Measurements from ENCODE around the gene NT5C1B. TPM values are rescaled to one million over a fixed set of nuclear protein-coding genes. Genes with fewer than 3 reads are reported as not detected.

NT5C1B gene
- total and polyA plus RNA-seq, 2 experiments from 2014 or later, result not detected

GRCh38 chr2:18550433-18550832 is 38.9 kb downstream of the NT5C1B start (continued):
- TF ChIP-seq, protein P1, sequence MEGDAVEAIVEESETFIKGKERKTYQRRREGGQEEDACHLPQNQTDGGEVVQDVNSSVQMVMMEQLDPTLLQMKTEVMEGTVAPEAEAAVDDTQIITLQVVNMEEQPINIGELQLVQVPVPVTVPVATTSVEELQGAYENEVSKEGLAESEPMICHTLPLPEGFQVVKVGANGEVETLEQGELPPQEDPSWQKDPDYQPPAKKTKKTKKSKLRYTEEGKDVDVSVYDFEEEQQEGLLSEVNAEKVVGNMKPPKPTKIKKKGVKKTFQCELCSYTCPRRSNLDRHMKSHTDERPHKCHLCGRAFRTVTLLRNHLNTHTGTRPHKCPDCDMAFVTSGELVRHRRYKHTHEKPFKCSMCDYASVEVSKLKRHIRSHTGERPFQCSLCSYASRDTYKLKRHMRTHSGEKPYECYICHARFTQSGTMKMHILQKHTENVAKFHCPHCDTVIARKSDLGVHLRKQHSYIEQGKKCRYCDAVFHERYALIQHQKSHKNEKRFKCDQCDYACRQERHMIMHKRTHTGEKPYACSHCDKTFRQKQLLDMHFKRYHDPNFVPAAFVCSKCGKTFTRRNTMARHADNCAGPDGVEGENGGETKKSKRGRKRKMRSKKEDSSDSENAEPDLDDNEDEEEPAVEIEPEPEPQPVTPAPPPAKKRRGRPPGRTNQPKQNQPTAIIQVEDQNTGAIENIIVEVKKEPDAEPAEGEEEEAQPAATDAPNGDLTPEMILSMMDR (conservative IDR thresholded peaks at IDR 0.05; ENCODE audit: low read depth in 2 of 2), result no peak
- TF ChIP-seq EZH2phosphoT487 (IDR thresholded peaks at IDR 0.05; ENCODE audit: unreplicated experiment) (no peak), JUNB (IDR thresholded peaks at IDR 0.05; ENCODE audit: unreplicated experiment) (no peak), ETS1 (IDR thresholded peaks at IDR 0.05) (no peak), EZH2 (IDR thresholded peaks at IDR 0.05; ENCODE audit: low read depth, unreplicated experiment) (no peak), POLR2AphosphoS5 (IDR thresholded peaks at IDR 0.05; ENCODE audit: low read depth) (no peak), STAT1 (IDR thresholded peaks at IDR 0.05; ENCODE audit: unreplicated experiment) (no peak), ZNF331 (CRISPR knock-in tag; IDR thresholded peaks at IDR 0.05; ENCODE audit: low read depth) (no peak), CREB1 (CRISPR knock-in tag; IDR thresholded peaks at IDR 0.05; ENCODE audit: low read depth) (no peak)
- TF ChIP-seq, protein P2, sequence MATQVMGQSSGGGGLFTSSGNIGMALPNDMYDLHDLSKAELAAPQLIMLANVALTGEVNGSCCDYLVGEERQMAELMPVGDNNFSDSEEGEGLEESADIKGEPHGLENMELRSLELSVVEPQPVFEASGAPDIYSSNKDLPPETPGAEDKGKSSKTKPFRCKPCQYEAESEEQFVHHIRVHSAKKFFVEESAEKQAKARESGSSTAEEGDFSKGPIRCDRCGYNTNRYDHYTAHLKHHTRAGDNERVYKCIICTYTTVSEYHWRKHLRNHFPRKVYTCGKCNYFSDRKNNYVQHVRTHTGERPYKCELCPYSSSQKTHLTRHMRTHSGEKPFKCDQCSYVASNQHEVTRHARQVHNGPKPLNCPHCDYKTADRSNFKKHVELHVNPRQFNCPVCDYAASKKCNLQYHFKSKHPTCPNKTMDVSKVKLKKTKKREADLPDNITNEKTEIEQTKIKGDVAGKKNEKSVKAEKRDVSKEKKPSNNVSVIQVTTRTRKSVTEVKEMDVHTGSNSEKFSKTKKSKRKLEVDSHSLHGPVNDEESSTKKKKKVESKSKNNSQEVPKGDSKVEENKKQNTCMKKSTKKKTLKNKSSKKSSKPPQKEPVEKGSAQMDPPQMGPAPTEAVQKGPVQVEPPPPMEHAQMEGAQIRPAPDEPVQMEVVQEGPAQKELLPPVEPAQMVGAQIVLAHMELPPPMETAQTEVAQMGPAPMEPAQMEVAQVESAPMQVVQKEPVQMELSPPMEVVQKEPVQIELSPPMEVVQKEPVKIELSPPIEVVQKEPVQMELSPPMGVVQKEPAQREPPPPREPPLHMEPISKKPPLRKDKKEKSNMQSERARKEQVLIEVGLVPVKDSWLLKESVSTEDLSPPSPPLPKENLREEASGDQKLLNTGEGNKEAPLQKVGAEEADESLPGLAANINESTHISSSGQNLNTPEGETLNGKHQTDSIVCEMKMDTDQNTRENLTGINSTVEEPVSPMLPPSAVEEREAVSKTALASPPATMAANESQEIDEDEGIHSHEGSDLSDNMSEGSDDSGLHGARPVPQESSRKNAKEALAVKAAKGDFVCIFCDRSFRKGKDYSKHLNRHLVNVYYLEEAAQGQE (IDR thresholded peaks at IDR 0.05; ENCODE audit: unreplicated experiment), result no peak

DNA sequence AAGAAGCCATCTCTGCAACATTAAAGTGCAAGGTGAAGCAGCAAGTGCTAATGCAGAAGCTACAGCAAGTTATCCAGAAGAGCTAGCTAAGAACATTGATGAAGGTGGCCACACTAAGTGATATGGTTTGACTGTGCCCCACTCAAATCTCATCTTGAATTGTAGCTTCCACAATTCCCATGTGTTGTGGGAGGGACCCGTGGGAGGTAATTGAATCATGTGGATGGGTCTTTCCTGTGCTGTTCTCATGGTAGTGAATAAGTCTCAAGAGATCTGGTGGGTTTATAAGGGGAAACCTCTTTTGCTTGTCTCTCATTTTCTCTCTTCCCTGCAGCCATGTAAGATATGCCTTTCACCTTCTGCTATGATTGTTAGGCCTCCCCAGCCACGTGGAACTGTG is 40.3 kb downstream of the NT5C1B start:
- no peaks in the 10 kb centered on the region for H3K9me2 ChIP-seq (ENCODE audit: insufficient read depth)
- Mint-ChIP-seq H3K27me3 (ENCODE audit: insufficient read depth, low read depth, poor library complexity) (no peaks in the 10 kb centered on the region), H3K9me3 (no peaks in the 10 kb centered on the region), H3K4me3 (no peak overlapping the region), H3K36me3 (ENCODE audit: low read depth) (no peaks in the 10 kb centered on the region), H3K4me1 (peaks cover 20% of the 10 kb centered on the region), H3K27ac (no peak overlapping the region)
- no peak for ATAC-seq
- no peak for DNase-seq (ENCODE audit: low spot score)
- H3K36me3 ChIP-seq (ENCODE audit: insufficient read depth), result no peaks in the 10 kb centered on the region
- no peak overlapping the region for H2AFZ ChIP-seq
- no peaks in the 10 kb centered on the region for H3F3A ChIP-seq (replicated peaks; ENCODE audit: low read depth)
- no peak overlapping the region for H3K27ac ChIP-seq (ENCODE audit: low read depth)
- H3K79me2 ChIP-seq (replicated peaks; ENCODE audit: insufficient read depth), result peaks cover 5% of the 10 kb centered on the region; the same call in 1 of the 2 replicates
- H3K4me3 ChIP-seq, result no peak overlapping the region
- no peaks in the 10 kb centered on the region for H3K27me3 ChIP-seq (ENCODE audit: insufficient read depth)
- peaks cover 4% of the 10 kb centered on the region; the same call in 1 of the 2 replicates for H3K4me1 ChIP-seq (ENCODE audit: insufficient read depth)
- H4K20me1 ChIP-seq (replicated peaks; ENCODE audit: insufficient read depth), result 0 out of 2 replicates have a peak, but pooled peaks cover 3% of the 10 kb centered on the region
- no peak overlapping the region for H3K4me2 ChIP-seq
- no peak for TF ChIP-seq JUNB (IDR thresholded peaks at IDR 0.05; ENCODE audit: unreplicated experiment)
- no peak for TF ChIP-seq POLR2AphosphoS5 (IDR thresholded peaks at IDR 0.05; ENCODE audit: low read depth)
- no peak for TF ChIP-seq STAT1 (IDR thresholded peaks at IDR 0.05; ENCODE audit: unreplicated experiment)
- no peak for TF ChIP-seq ZNF114 (CRISPR knock-in tag; IDR thresholded peaks at IDR 0.05)
- TF ChIP-seq, protein P3, sequence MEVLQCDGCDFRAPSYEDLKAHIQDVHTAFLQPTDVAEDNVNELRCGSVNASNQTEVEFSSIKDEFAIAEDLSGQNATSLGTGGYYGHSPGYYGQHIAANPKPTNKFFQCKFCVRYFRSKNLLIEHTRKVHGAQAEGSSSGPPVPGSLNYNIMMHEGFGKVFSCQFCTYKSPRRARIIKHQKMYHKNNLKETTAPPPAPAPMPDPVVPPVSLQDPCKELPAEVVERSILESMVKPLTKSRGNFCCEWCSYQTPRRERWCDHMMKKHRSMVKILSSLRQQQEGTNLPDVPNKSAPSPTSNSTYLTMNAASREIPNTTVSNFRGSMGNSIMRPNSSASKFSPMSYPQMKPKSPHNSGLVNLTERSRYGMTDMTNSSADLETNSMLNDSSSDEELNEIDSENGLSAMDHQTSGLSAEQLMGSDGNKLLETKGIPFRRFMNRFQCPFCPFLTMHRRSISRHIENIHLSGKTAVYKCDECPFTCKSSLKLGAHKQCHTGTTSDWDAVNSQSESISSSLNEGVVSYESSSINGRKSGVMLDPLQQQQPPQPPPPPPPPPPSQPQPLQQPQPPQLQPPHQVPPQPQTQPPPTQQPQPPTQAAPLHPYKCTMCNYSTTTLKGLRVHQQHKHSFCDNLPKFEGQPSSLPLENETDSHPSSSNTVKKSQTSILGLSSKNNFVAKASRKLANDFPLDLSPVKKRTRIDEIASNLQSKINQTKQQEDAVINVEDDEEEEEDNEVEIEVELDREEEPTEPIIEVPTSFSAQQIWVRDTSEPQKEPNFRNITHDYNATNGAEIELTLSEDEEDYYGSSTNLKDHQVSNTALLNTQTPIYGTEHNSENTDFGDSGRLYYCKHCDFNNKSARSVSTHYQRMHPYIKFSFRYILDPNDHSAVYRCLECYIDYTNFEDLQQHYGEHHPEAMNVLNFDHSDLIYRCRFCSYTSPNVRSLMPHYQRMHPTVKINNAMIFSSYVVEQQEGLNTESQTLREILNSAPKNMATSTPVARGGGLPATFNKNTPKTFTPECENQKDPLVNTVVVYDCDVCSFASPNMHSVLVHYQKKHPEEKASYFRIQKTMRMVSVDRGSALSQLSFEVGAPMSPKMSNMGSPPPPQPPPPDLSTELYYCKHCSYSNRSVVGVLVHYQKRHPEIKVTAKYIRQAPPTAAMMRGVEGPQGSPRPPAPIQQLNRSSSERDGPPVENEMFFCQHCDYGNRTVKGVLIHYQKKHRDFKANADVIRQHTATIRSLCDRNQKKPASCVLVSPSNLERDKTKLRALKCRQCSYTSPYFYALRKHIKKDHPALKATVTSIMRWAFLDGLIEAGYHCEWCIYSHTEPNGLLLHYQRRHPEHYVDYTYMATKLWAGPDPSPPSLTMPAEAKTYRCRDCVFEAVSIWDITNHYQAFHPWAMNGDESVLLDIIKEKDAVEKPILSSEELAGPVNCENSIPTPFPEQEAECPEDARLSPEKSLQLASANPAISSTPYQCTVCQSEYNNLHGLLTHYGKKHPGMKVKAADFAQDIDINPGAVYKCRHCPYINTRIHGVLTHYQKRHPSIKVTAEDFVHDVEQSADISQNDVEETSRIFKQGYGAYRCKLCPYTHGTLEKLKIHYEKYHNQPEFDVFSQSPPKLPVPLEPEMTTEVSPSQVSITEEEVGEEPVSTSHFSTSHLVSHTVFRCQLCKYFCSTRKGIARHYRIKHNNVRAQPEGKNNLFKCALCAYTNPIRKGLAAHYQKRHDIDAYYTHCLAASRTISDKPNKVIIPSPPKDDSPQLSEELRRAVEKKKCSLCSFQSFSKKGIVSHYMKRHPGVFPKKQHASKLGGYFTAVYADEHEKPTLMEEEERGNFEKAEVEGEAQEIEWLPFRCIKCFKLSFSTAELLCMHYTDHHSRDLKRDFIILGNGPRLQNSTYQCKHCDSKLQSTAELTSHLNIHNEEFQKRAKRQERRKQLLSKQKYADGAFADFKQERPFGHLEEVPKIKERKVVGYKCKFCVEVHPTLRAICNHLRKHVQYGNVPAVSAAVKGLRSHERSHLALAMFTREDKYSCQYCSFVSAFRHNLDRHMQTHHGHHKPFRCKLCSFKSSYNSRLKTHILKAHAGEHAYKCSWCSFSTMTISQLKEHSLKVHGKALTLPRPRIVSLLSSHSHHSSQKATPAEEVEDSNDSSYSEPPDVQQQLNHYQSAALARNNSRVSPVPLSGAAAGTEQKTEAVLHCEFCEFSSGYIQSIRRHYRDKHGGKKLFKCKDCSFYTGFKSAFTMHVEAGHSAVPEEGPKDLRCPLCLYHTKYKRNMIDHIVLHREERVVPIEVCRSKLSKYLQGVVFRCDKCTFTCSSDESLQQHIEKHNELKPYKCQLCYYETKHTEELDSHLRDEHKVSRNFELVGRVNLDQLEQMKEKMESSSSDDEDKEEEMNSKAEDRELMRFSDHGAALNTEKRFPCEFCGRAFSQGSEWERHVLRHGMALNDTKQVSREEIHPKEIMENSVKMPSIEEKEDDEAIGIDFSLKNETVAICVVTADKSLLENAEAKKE (CRISPR knock-in tag; IDR thresholded peaks at IDR 0.05), result no peak
- no peak for TF ChIP-seq EZH2 (IDR thresholded peaks at IDR 0.05; ENCODE audit: low read depth, unreplicated experiment)
